Neural progenitor cell (in vitro differentiated cells): ENCODE measurements around the gene FAM131B.

Source experiments
- EZH2phosphoT487 ChIP-seq: fragments of 200-600 bp; sonication (generic); IDR thresholded peaks from 2 replicates; pipeline ENCODE4 v1.6.1; 2017; ENCODE audit warnings: antibody characterized with exemption
- TF ChIP-seq, protein P1 (sequence below): fragments of 200-600 bp; sonication (generic); IDR thresholded peaks from 2 replicates; pipeline ENCODE4 v1.5.1; 2017; ENCODE audit warnings: antibody characterized with exemption, mild to moderate bottlenecking

DNA sequence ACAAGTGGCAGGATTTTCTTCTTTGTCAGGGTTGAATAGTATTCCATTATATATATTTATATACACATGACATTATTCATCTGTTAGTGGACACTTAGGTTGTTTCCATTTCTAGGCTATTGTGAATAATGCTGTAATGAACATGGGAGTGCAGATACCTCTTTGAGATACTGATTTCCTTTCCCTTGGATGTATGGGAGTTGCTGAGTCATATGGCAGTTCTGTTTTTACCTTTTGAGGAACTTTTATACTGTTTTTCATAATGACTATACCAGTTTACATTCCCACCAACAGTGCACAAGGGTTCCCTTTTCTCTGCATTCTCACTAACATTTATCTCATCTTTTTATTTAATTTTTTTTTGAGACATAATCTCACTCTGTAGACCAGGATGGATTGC is 48.4 kb downstream of the FAM131B start:
- TF ChIP-seq, protein P1, sequence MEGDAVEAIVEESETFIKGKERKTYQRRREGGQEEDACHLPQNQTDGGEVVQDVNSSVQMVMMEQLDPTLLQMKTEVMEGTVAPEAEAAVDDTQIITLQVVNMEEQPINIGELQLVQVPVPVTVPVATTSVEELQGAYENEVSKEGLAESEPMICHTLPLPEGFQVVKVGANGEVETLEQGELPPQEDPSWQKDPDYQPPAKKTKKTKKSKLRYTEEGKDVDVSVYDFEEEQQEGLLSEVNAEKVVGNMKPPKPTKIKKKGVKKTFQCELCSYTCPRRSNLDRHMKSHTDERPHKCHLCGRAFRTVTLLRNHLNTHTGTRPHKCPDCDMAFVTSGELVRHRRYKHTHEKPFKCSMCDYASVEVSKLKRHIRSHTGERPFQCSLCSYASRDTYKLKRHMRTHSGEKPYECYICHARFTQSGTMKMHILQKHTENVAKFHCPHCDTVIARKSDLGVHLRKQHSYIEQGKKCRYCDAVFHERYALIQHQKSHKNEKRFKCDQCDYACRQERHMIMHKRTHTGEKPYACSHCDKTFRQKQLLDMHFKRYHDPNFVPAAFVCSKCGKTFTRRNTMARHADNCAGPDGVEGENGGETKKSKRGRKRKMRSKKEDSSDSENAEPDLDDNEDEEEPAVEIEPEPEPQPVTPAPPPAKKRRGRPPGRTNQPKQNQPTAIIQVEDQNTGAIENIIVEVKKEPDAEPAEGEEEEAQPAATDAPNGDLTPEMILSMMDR: no peak
- TF ChIP-seq EZH2phosphoT487: no peak
